HepG2 (cell line): ENCODE data around the gene NOVA2. TPM values are rescaled to one million over a fixed set of nuclear protein-coding genes. Genes with fewer than 3 reads are reported as not detected.

Experiments
- ARNT2 ChIP-seq: sonication (generic); formaldehyde crosslinking; IDR thresholded peaks from 2 replicates; pipeline ENCODE4 v1.8.0; 2022; ENCODE audit warnings: mild to moderate bottlenecking, low read depth, missing genetic modification reagents, moderate library complexity
- BHLHE40 ChIP-seq: IDR thresholded peaks from 2 replicates; pipeline ENCODE4 v1.6.1; 2011; ENCODE audit warnings: low read length, improper control_type of control experiment
- CENPT ChIP-seq: sonication (generic); formaldehyde crosslinking; IDR thresholded peaks from 2 replicates; pipeline ENCODE4 v1.8.0; 2022; ENCODE audit warnings: low read depth, mild to moderate bottlenecking, moderate library complexity, missing genetic modification reagents
- FOXC1 ChIP-seq: sonication (generic); formaldehyde crosslinking; IDR thresholded peaks from 2 replicates; pipeline ENCODE4 v1.8.0; 2022; ENCODE audit warnings: mild to moderate bottlenecking, missing genetic modification reagents, borderline replicate concordance
- GRHL1 ChIP-seq: sonication (generic); formaldehyde crosslinking; conservative IDR thresholded peaks from 2 replicates; pipeline ENCODE4 v1.8.0; 2022; ENCODE audit warnings: missing genetic modification reagents
- HINFP ChIP-seq: sonication (generic); formaldehyde crosslinking; IDR thresholded peaks from 2 replicates; pipeline ENCODE4 v1.4.0; 2020; ENCODE audit warnings: low read depth, mild to moderate bottlenecking, missing genetic modification reagents
- LCORL ChIP-seq, 2 experiments: fragments of 450-650 bp in 1 of 2; sonication (generic) in 1 of 2; formaldehyde crosslinking in 1 of 2; IDR thresholded peaks; 2 replicates each; pipeline versions ENCODE4 v1.5.0 to v1.6.1; 2017 to 2020; ENCODE audit warnings: antibody characterized with exemption in 1 of 2, missing genetic modification reagents in 1 of 2
- MYPOP ChIP-seq: sonication (generic); formaldehyde crosslinking; IDR thresholded peaks from 2 replicates; pipeline ENCODE4 v1.8.1; 2023; ENCODE audit warnings: mild to moderate bottlenecking, moderate library complexity, missing genetic modification reagents
- REL ChIP-seq: sonication (generic); formaldehyde crosslinking; conservative IDR thresholded peaks from 2 replicates; pipeline ENCODE4 v1.8.0; 2022; ENCODE audit warnings: mild to moderate bottlenecking, missing genetic modification reagents, moderate library complexity
- RFX3 ChIP-seq: IDR thresholded peaks from 2 replicates; pipeline ENCODE4 v1.6.1; 2016; ENCODE audit warnings: missing biosample characterization, missing genetic modification reagents
- YEATS4 ChIP-seq: sonication (generic); formaldehyde crosslinking; IDR thresholded peaks from 2 replicates; pipeline ENCODE4 v1.4.0; 2020; ENCODE audit warnings: missing genetic modification reagents, borderline replicate concordance
- ZNF383 ChIP-seq: sonication (generic); formaldehyde crosslinking; IDR thresholded peaks from 2 replicates; pipeline ENCODE4 v1.4.0; 2020; ENCODE audit warnings: missing genetic modification reagents, mild to moderate bottlenecking, borderline replicate concordance
- ZNF557 ChIP-seq: sonication (generic); formaldehyde crosslinking; IDR thresholded peaks from 2 replicates; pipeline ENCODE4 v1.4.0; 2020; ENCODE audit warnings: missing genetic modification reagents
- ZNF564 ChIP-seq: sonication (generic); formaldehyde crosslinking; IDR thresholded peaks from 2 replicates; pipeline ENCODE4 v1.8.1; 2023; ENCODE audit warnings: mild to moderate bottlenecking, missing genetic modification reagents
- ZNF652 ChIP-seq: IDR thresholded peaks from 2 replicates; pipeline ENCODE4 v1.6.1; 2016; ENCODE audit warnings: low read depth, borderline replicate concordance
- ZNF670 ChIP-seq: sonication (generic); formaldehyde crosslinking; IDR thresholded peaks from 2 replicates; pipeline ENCODE4 v1.8.0; 2022; ENCODE audit warnings: mild to moderate bottlenecking, missing genetic modification reagents, borderline replicate concordance
- ZNF782 ChIP-seq: sonication (generic); formaldehyde crosslinking; IDR thresholded peaks from 2 replicates; pipeline ENCODE4 v1.4.0; 2020; ENCODE audit warnings: missing genetic modification reagents, mild to moderate bottlenecking, borderline replicate concordance
- ZNF788 ChIP-seq: sonication (generic); formaldehyde crosslinking; IDR thresholded peaks from 2 replicates; pipeline ENCODE4 v1.5.0; 2020; ENCODE audit warnings: mild to moderate bottlenecking, missing genetic modification reagents, borderline replicate concordance
- ZNF841 ChIP-seq: sonication (generic); formaldehyde crosslinking; IDR thresholded peaks from 2 replicates; pipeline ENCODE4 v1.8.1; 2023; ENCODE audit warnings: missing genetic modification reagents, borderline replicate concordance
- ZSCAN30 ChIP-seq: sonication (generic); formaldehyde crosslinking; IDR thresholded peaks from 2 replicates; pipeline ENCODE4 v1.5.0; 2020; ENCODE audit warnings: mild to moderate bottlenecking, missing genetic modification reagents
- polyA plus RNA-seq, 8 experiments: library from polyadenylated mRNA; depleted of rRNA in 3 of 8; stranded (reverse) in 7 of 8; unstranded in 1 of 8; fragments of >200 nt; fragmentation: Illumina TruSeq in 4 of 8; extraction: Trizol in 4 of 8; gene quantifications; 2 replicates each; pipeline versions ENCODE4 v1.2.1 to v1.2.3, GENCODE V29; 2011 to 2016; ENCODE audit warnings: low read depth in 4 of 8, missing spikeins in 1 of 8, mixed read lengths in 1 of 8; ENCODE audit not compliant: insufficient read depth in 1 of 8
- total RNA-seq, 5 experiments: library from RNA; depleted of rRNA; stranded (reverse); fragments of >200 nt; fragmentation: Illumina TruSeq; extraction: Trizol; gene quantifications; 2 replicates each; pipeline ENCODE4 v1.2.3, GENCODE V29; 2016; ENCODE audit warnings: low read depth in 1 of 5
- TF ChIP-seq, protein P1 (sequence below): sonication (generic); formaldehyde crosslinking; IDR thresholded peaks from 2 replicates; pipeline ENCODE4 v1.5.0; 2020; ENCODE audit warnings: mild to moderate bottlenecking, missing genetic modification reagents, moderate library complexity

NOVA2 gene
- total and polyA plus RNA-seq, 2 of the 13 experiments (the other 11 are each of a cell fraction or from before 2014, with no cell fraction given), result not detected

GRCh38 chr19:45887200-45887710 lies 86.4 kb downstream of the NOVA2 start (continued):
- TF ChIP-seq ZNF782 (no peak), MYPOP (CRISPR knock-in tag) (no peak), ZNF788 (no peak), ZNF841 (CRISPR knock-in tag) (no peak), ZNF652 (no peak), HINFP (no peak), ARNT2 (CRISPR knock-in tag) (peak; percentile 3; the same call in 1 of the 2 replicates), REL (CRISPR knock-in tag) (no peak), CENPT (no peak), FOXC1 (CRISPR knock-in tag) (no peak), GRHL1 (no peak), LCORL (IDR thresholded peaks at IDR 0.05) (no peak), LCORL (CRISPR knock-in tag; IDR thresholded peaks at IDR 0.05) (no peak), ZNF557 (CRISPR knock-in tag) (no peak), RFX3 (CRISPR knock-in tag) (no peak), YEATS4 (CRISPR knock-in tag) (peak; percentile 2; the same call in 1 of the 2 replicates), ZNF670 (CRISPR knock-in tag) (0 out of 2 replicates have a peak, but pooled peaks have one; percentile 53), BHLHE40 (no peak), ZNF564 (CRISPR knock-in tag) (0 out of 2 replicates have a peak, but pooled peaks have one; percentile 50), ZSCAN30 (CRISPR knock-in tag) (no peak), ZNF383 (CRISPR knock-in tag) (no peak)
- TF ChIP-seq, protein P1, sequence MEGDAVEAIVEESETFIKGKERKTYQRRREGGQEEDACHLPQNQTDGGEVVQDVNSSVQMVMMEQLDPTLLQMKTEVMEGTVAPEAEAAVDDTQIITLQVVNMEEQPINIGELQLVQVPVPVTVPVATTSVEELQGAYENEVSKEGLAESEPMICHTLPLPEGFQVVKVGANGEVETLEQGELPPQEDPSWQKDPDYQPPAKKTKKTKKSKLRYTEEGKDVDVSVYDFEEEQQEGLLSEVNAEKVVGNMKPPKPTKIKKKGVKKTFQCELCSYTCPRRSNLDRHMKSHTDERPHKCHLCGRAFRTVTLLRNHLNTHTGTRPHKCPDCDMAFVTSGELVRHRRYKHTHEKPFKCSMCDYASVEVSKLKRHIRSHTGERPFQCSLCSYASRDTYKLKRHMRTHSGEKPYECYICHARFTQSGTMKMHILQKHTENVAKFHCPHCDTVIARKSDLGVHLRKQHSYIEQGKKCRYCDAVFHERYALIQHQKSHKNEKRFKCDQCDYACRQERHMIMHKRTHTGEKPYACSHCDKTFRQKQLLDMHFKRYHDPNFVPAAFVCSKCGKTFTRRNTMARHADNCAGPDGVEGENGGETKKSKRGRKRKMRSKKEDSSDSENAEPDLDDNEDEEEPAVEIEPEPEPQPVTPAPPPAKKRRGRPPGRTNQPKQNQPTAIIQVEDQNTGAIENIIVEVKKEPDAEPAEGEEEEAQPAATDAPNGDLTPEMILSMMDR (CRISPR knock-in tag), result no peak
